Activated CD4-positive, CD25-positive, alpha-beta regulatory T cell treated with anti-CD3 and anti-CD28 coated beads, Interleukin-2, amount 50 U/mL, for 24 hours (primary cell): Measurements from ENCODE around the gene SLC7A6OS.

Experiments used
- ATAC-seq, 2 donors: fragments of 150-1000 bp; cut with Tn5 transposase; one replicate each; pipeline ENCODE4 v1.10.0; 2021; ENCODE audit warnings: mild to moderate bottlenecking in 1 of 2, moderate library complexity in 1 of 2

The SLC7A6OS gene

DNA sequence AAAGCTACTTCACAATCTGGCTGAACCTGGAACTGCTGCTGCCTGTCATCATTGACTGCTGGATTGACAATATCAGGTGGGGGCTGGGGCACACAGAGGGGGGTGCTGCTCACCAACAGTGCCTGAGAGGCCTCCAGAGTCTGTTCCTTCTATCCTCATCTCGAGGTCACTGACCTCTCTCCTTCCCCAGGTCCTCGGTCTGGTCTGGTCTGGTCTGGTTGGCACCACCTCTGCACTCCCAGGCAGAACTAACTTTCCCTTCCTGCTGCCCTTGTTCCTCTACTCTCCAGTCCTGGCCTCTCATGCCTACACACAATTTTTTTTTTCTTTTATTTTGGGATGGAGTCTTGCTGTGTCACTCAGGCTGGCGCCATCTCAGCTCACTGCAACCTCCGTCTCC, 61.4 kb downstream of the SLC7A6OS start:
- ATAC-seq, result no peak
